ENCODE results near the gene SLC26A8.

SLC26A8 gene, protein sequence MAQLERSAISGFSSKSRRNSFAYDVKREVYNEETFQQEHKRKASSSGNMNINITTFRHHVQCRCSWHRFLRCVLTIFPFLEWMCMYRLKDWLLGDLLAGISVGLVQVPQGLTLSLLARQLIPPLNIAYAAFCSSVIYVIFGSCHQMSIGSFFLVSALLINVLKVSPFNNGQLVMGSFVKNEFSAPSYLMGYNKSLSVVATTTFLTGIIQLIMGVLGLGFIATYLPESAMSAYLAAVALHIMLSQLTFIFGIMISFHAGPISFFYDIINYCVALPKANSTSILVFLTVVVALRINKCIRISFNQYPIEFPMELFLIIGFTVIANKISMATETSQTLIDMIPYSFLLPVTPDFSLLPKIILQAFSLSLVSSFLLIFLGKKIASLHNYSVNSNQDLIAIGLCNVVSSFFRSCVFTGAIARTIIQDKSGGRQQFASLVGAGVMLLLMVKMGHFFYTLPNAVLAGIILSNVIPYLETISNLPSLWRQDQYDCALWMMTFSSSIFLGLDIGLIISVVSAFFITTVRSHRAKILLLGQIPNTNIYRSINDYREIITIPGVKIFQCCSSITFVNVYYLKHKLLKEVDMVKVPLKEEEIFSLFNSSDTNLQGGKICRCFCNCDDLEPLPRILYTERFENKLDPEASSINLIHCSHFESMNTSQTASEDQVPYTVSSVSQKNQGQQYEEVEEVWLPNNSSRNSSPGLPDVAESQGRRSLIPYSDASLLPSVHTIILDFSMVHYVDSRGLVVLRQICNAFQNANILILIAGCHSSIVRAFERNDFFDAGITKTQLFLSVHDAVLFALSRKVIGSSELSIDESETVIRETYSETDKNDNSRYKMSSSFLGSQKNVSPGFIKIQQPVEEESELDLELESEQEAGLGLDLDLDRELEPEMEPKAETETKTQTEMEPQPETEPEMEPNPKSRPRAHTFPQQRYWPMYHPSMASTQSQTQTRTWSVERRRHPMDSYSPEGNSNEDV

DNA sequence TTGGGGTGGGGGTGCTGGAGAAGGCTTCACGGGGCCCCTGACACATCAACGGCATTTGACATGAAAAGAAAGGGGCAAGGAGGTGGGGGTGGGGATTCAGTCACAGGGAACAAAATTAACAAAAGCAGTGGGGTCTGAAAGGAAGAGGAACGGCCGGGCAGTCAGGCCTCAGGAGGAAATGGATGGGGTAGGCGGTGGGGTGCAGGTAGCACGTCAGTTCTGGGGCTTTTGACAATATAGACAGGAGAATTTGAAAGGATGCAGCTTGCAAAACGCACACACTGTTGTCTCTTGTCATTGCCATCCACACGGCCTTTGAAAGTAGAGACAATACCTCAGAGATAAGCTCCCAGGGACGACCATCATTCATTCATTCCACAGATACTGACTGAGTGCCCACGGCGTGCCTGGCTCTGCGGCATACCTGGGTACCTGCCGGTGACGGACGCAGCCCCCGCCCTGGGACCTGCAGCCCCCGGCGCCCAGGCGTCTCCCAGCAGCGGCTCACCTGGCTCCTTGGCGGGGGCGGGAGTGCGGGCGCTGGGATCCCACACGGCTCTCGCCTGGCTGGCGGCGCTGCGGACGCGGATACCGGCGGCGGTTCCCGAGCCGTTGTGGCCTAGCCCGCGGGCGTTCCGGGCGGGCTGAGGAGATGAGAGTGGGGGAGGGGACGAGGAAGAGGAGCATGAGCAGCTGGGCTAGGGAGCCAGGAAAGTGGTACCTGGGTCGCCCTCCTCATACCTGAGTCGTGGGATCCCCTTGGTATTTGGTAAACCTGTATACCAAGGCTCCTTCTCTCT lies at the start of gene SLC26A8:
Gene SLC26A8, minus strand, starts transcription at position 646 of the 800 bp plus-strand sequence. CDS start 4,934 bp downstream, outside the sequence.
- H3K4me3 ChIP-seq (ENCODE audit: low read depth, low read length) = peak within 1 kb of the TSS; percentile 19
- no peak for DNase-seq (ENCODE audit: low read depth)

DNA sequence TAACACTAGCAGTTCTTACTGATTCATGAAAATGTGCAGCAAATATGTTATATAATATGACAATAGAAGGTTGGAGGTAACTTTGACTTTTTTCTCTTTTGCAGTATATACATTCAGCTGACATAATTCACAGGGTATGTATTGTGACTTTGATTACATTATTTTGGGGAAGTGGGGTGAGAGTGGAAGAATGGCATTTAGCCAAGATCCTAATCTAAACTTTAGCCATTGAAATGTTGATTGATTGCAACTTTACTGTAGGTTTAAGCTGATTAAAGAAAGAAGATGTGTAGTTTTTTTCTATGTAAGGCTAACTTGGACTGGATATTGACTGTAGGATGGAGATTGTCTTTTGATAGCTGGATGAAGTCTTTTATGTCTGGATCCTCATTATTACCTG lies 49.1 kb upstream of the SLC26A8 start:
- no peak overlapping the region for H3K4me3 ChIP-seq (ENCODE audit: low read depth, low read length)
- DNase-seq (ENCODE audit: low read depth) = no peak

DNA sequence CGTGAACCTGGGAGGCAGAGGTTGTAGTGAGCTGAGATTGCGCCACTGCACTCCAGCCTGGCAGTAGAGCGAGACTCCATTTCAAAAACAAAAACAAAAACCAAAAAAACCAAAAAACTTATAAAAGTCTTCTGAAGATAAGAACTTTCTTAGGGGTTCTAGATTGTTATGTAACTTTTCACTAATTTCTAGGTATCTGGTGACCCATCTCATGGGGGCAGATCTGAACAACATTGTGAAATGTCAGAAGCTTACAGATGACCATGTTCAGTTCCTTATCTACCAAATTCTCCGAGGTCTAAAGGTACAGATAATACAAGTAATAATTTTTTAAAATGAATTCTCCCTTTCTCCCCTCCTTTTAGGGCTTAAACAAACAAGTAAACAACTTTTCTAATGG lies 48.2 kb upstream of the SLC26A8 start:
- no peak overlapping the region for H3K4me3 ChIP-seq (ENCODE audit: low read depth, low read length)
- DNase-seq (ENCODE audit: low read depth) = no peak

DNA sequence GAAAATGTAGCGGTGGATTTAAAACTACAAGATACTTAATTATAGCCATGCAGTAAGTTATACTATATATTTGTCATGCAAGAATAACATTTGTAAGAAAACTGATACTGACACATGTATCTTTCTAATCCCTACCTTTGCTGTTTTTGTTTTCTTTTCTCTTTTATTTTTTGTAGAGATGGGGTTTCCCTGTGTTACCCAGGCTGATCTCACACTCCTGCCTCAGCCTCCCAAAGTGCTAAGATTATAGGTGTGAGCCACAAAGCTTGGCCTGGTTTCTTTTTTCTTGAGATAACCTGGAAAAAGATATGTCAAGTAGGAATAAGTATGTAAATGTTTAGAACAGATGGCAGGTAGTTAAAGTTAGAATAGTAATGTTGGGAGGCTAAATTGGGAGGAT lies 47.3 kb upstream of the SLC26A8 start:
- H3K4me3 ChIP-seq (ENCODE audit: low read depth, low read length) = no peak overlapping the region
- DNase-seq (ENCODE audit: low read depth) = no peak

DNA sequence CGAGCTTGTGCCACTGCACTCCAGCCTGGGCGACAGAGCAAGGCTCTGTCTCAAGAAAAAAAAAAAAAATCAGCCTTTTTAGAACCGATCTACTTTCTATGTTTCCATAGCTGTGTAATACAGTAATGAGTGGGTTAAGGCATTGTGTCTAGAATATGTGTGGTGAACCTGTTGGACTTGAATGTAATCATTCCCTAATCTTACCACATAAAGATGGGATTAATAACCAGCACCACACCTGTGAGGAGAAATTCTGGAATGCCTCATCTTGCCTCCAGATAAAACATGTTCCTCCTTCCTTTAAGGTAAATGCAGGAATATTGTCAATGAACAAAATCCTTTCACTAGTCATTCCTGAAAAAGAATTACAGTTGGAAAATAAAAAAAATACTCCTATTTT lies 46.8 kb upstream of the SLC26A8 start:
- H3K4me3 ChIP-seq (ENCODE audit: low read depth, low read length) = no peak overlapping the region
- no peak for DNase-seq (ENCODE audit: low read depth)

DNA sequence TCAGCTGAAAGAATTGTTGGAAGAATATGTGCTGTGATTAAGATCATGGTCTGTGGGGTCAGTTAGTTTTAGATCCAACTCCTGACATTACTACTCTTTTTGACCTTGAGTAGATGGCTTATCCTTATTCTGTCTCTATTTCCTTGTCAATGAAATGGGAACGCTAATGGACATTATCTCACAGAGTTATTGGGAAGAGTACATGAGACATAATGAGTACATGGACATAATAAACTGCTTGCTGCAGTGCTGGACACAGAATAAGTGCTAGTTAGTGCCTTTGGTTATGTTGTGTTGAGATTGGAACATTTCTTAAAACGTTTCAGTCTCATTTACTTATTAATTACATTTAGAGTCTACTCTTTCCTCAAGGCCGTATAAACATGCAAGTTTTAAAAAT lies 45.8 kb upstream of the SLC26A8 start:
- no peak for DNase-seq (ENCODE audit: low read depth)
- H3K4me3 ChIP-seq (ENCODE audit: low read depth, low read length) = no peak overlapping the region

DNA sequence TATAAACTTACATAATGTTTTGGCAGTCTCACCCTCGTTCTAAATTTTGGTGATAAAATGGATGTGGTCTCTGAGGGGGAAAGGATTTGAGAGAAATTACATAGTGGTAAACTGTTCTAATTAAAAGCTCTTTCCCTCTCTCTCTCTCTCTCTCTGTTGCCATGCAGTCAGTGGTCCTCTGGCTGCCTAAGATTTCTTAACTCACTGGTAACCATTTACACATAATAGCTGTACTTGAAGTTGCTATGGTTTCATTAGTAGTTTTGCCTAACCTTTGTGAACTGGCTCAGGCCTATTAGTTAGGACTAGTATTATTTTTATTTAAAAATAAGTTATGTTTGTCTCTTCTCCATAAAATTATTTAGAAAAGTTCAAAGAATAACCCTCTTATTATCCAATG lies 45.1 kb upstream of the SLC26A8 start:
- no peak for DNase-seq (ENCODE audit: low read depth)
- no peak overlapping the region for H3K4me3 ChIP-seq (ENCODE audit: low read depth, low read length)

DNA sequence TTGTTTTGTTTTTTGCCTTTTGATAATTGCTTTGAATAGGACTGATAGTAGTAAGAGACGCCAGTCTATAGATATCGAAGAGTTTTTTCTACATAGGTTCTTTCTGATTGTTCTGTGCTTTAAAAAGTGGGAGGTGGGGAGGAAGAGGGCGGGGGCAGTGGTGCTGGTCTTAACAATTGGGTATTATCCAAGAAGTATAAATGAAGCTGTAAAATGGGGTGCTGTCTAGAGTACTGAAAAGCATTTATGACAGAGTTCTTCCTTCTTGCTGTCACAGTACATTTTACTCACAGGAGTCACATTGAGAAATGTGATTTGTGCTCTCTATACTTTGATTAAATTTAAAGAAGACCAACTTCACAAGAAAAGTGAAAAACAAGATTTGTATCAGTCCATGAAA lies 44.1 kb upstream of the SLC26A8 start:
- H3K4me3 ChIP-seq (ENCODE audit: low read depth, low read length) = no peak overlapping the region
- no peak for DNase-seq (ENCODE audit: low read depth)

DNA sequence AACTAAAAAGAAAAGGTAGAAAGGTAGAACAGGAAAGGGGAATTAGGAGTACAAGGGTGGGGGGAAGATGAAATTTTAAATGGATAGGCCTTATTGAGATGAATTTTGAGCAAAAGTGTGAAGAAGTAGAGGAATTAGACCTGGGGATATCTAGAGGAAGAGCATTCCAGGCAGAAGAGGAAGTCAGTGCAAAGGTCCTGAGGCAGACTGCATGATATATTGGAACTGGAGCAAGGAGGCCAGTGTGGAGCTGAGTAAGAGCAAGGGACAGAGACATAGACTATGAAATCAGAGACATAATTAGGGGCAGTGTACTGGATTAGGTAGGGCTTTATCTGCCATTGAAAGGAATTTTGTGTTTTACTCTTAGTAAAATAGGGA lies 43.6 kb upstream of the SLC26A8 start:
- DNase-seq (ENCODE audit: low read depth) = no peak
- H3K4me3 ChIP-seq (ENCODE audit: low read depth, low read length) = no peak overlapping the region

DNA sequence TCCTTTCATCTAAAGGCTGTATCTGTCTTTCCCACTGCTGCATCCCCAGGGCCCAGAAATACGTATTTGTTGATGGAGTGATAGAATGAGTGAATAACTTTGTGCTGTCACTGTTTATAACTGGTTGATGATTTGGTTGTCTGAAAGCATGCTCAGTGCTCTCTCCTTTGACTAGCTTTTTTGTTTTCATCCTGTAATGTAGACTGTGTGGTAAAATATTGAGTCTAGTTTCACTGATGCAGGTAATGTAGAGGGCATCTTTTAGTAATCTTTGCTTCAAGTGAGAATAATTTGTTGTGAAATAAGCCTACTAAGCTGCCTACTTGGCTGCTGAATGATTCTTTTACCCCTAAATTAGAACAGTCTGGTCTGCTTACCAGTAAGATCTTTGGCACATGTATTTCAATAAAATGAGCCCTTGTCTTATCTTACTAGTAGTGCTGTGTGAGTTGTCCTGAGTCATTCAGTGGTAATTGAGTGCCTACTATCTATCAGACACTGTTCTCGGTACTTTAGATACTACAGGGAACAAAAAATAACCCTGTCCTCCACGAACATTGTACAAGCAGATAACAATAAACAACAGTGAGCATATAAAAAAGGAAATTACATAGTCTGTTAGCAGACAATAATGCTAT lies 43.1 kb upstream of the SLC26A8 start:
- no peak for DNase-seq (ENCODE audit: low read depth)
- H3K4me3 ChIP-seq (ENCODE audit: low read depth, low read length) = no peak overlapping the region

DNA sequence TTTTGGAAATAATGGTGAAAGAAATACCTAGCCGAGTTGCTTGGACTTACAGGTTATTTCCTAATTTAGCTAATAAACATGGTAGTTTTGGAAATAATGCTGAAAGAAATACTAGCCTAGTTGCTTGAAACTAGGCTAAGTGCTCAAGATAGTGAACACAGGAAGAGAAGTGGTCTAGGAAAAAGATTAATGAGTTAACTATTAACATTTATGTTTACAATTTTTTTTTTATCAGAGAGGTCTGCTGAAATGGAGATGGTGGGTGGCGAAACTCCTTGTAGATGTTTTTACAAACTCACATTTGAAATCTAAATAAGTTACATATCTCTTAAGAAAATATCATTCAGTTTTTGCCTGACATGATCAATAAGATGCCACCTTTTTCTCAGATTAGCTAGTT lies 42.4 kb upstream of the SLC26A8 start:
- no peak overlapping the region for H3K4me3 ChIP-seq (ENCODE audit: low read depth, low read length)
- DNase-seq (ENCODE audit: low read depth) = no peak

DNA sequence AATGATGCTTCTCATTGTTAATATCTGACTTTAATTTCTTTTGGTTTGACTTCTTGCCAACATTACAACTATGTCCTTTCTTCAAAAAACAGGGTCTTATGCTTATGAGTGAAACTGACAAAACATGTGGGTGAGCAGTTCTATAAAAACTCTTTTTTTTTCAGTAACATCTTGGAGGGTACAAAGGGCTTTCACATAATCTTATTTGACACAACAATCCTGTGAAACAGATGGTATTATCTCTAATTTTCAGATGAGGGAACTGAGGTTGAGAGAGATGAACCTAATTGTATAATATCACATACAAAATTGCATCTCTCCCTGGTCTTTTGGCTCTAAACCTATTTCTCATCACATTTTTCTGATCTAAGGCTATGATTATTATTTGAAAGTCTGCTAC lies 41.5 kb upstream of the SLC26A8 start:
- no peak overlapping the region for H3K4me3 ChIP-seq (ENCODE audit: low read depth, low read length)
- DNase-seq (ENCODE audit: low read depth) = no peak

DNA sequence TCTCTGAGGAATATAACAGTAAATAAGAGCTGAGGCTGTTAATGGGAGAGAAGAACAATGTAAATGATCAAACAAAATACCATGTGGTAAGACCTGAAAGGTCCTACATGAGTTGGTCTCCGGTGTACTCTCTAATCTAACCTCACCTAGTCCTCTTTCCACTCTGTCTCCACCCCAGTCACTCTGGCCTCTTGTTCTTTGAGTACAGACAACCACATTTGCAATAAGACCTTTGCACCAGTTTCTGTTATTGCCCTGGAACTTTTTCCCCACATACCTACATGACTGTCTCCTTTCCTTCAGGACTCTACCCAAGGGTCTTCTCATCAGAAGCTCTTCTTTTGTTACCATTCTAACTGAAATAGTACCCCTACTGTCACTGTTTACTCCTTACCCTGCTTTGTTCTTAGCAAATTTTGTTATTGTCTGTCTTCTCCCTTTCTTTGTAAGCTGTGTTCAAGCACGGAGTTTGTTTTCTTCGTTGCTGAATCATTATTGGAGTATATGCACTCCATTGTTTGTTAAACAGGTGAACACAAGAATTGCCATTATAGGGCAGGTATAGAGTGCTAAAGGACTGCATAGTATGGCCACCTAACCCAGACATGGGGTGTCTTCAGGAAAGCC lies 40.4 kb upstream of the SLC26A8 start:
- no peak for DNase-seq (ENCODE audit: low read depth)

DNA sequence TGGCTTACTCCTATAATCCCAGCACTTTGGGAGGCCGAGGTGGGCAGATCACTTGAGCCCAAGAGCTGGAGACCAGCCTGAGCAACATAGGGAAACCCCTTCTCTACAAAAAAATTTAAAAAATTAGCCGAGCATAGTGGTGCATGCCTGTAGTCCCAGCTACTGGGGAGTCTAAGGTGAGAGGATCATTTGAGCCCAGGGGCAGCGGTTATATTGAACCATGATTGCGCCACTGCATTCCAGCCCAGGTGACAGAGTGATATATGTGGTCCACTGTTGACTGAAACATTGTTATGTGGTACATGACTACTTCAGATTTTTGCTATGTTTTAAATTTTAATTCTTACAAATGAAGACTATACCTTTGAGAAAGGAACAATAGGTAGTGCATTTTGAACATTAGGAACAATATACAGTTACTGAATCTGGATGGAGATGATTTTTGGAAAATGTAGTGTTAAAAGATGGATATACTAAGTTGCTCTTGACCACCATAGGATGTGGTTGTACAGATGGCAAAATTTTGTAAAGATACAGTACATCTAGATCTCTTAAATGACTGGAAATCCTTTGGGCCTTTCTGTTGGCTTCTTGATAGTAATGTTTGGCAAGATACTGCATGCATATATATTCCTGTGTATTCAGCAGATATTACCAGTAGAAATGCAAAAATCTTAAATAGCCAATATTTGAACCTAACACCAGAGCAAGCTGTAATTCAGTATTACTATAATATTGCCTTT lies 39.0 kb upstream of the SLC26A8 start:
- no peak overlapping the region for H3K4me3 ChIP-seq (ENCODE audit: low read depth, low read length)
- DNase-seq (ENCODE audit: low read depth) = no peak

More for the DNA sequence above, 40.4 kb upstream of the SLC26A8 start:
- H3K4me3 ChIP-seq (ENCODE audit: low read depth, low read length) = no peak overlapping the region

DNA sequence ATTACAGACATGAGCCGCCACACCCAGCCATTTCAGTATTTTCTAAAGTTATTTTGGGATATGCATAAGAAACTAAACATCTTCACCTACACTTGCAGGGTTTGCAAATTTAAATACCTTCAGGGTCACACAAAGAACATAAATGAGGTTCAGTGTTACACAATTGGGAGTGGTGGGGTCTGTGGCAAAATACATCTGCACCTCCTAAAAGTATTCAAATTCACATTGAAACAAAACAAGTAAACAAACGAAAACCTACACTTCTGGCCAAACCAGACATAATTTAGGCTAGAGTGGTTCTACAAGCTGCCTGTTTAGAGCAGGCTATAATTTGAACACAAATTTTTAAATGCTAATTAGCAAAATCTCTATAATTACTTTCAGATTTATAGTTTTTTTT lies 37.8 kb upstream of the SLC26A8 start:
- no peak overlapping the region for H3K4me3 ChIP-seq (ENCODE audit: low read depth, low read length)
- DNase-seq (ENCODE audit: low read depth) = no peak

DNA sequence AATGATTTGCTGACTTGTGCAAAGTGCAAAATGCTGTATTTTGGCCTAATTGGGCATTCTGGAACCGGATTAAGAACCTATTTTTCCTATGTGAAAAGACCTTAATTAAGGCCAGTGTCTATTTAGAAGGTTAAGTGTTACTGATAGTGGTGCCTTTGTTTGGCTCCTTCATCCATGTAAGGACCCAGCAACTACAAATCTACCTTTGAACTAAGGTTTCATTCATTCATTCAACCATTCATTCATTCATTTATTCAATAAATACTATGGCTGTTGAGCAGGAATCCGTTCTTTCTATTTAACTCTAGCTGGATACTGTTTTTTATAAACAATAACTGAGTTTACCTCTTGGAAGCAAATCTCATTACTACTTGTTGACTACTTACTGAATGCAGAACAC lies 36.8 kb upstream of the SLC26A8 start:
- no peak for DNase-seq (ENCODE audit: low read depth)
- no peak overlapping the region for H3K4me3 ChIP-seq (ENCODE audit: low read depth, low read length)

DNA sequence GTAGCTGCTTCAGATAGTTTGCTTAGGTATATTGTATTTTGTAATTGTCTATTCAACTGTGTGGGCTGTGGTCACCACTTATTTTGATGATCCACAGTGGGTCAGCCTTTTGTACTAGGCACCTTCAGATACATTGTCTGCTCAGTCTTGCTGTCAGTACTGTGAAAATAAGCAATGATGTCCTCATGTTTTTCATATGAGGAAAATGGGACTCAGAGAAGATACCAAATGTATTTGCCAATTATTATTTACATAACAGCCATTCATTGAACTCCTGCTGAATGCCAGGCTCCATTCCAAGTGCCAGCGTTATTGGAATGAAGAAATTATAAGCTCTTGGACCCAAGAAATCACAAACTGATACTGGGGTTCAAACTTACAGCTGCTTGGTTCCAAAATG lies 31.7 kb upstream of the SLC26A8 start:
- DNase-seq (ENCODE audit: low read depth) = no peak
- H3K4me3 ChIP-seq (ENCODE audit: low read depth, low read length) = no peak overlapping the region

DNA sequence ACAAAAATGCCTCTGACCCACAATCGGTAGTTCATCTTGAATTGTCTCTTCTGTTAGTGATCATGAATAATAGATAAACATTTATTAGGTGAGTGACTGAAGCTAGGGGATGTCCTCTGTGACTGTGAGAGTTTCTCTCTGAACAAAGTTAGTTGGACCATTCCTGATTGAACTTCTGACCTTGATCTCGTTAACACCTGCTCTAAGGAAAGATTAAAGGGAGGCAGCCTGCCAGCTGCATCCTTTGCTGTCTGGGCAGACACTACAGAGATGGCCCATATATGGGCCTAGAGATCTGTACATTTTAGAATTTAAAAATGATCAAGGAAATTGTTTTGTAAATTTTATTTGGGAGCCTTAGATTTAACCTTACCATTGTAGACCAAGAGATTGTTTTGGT lies 30.5 kb upstream of the SLC26A8 start:
- H3K4me3 ChIP-seq (ENCODE audit: low read depth, low read length) = no peak overlapping the region
- no peak for DNase-seq (ENCODE audit: low read depth)

Data from skeletal muscle cell (primary cell).